Testis (tissue), 3 donors: ENCODE data around the gene MRPL21. TPM values are rescaled to one million over a fixed set of nuclear protein-coding genes. Genes with fewer than 3 reads are reported as not detected.
A peak's percentile ranks its signal among the peaks of the same experiment; 100 is the strongest.

Source experiments
- DNase-seq: peaks from one replicate; pipeline ENCODE4 v3.0.0-alpha.2; 2019
- H3K27ac ChIP-seq, 2 donors: fragments of 200-600 bp; sonication (generic); one replicate each; pipeline ENCODE4 v1.5.1; 2019
- H3K27me3 ChIP-seq: fragments of 200-600 bp; sonication (generic); one replicate; pipeline ENCODE4 v1.5.1; 2019
- H3K36me3 ChIP-seq: fragments of 200-600 bp; sonication (generic); one replicate; pipeline ENCODE4 v1.5.1; 2017; ENCODE audit warnings: low read depth; ENCODE audit errors: missing control alignments
- H3K4me1 ChIP-seq: fragments of 200-600 bp; sonication (generic); one replicate; pipeline ENCODE4 v1.5.1; 2019
- H3K4me3 ChIP-seq, 2 donors: fragments of 200-600 bp; sonication (generic); one replicate each; pipeline ENCODE4 v1.5.1; 2017 to 2019
- H3K9me3 ChIP-seq: fragments of 200-600 bp; sonication (generic); one replicate; pipeline ENCODE4 v1.5.1; 2017
- POLR2A ChIP-seq: fragments of 450-650 bp; IDR thresholded peaks from one replicate; pipeline ENCODE4 v1.6.1; 2017; ENCODE audit warnings: antibody characterized with exemption, mild to moderate bottlenecking, moderate library complexity
- WGBS, 2 donors: methylation state at CpG; one replicate each; pipeline ENCODE4 v1.1.5; 2018; 5-methylcytosine and 5-hydroxymethylcytosine counted together
- intact Hi-C: fragments of 100-400 bp; cut with DNase I; formaldehyde crosslinking; loops from one replicate; pipeline ENCODE4 v1.15.1; 2023; ENCODE audit warnings: low total_unique reads
- polyA plus RNA-seq: library from polyadenylated mRNA; stranded (reverse); fragments of 350-450 nt; fragmentation: Illumina TruSeq; extraction: RNeasy Lipid Tissue Mini Kit (QIAGEN cat#74804); gene quantifications from one replicate; pipeline ENCODE4 v1.2.3, GENCODE V29; 2014; ENCODE audit warnings: low read depth, low replicate concordance; ENCODE audit not compliant: insufficient read depth
- total RNA-seq, 2 donors: library from RNA; depleted of rRNA; stranded (reverse); fragments of >200 nt; gene quantifications; one replicate each; pipeline ENCODE4 v1.2.3, GENCODE V29; 2016
- TF ChIP-seq, protein P1 (sequence below), 3 experiments: fragments of 450-650 bp in 2 of 3; fragments of 200-600 bp in 1 of 3; sonication (generic) in 1 of 3; IDR thresholded peaks; one replicate each; pipeline ENCODE4 v1.5.1; 2016 to 2019; ENCODE audit warnings: antibody characterized with exemption in 3 of 3, mild to moderate bottlenecking in 2 of 3, moderate library complexity in 1 of 3

The MRPL21 gene
- total and polyA plus RNA-seq, 3 donors from 2014 or later, result 43.2 to 96.2 (median 45.0) TPM

DNA sequence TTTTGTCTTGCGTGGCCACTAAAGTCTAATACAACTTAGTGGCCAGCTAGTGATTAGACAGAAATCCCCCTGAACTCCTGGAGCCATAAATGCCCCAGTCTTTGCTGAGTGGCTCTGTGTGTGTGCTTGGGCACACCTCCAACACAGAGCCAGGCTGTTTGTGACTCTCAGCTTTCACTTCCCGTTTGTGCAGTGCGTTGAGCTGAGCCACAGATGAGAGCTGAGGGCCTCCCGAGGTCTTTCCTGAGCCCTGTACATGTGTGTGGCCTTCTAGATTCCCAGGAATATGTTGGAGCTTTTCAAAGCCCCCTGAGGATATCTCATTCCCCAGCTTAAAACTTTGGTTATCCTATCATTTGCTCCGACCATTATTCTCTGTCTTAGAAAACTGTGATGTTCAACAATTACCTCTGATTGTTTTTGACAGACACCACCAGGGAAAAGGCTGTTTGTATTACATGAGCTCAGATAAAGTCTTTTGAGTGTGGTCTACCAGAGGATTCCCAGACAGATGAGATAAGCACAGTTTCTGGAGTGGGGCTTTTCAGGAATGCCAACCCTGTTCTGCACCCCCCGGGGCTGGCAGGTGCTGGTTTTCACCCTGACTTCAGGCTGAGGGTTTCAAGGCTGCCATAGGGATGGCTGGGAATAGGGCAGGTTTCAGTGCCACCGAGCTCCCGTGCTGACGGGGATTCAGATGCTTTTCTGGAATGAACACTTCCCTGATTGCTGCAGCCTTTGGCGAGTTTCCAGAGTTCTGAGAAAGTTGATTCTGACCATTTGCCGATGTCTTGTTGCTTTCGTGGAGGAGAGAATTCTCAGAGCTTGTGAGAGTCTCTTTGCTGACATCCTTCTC lies 23.9 kb upstream of the MRPL21 start:
- Histone ChIP-seq H3K9me3 (no peaks in the 10 kb centered on the region), H3K36me3 (no peaks in the 10 kb centered on the region), H3K4me3 (no peak overlapping the region), H3K27me3 (no peaks in the 10 kb centered on the region), H3K4me1 (peaks cover 7% of the 10 kb centered on the region), H3K27ac (peak overlapping the region in 1 of 2 donors; percentile 45)
- peak; percentile 60 for DNase-seq
- TF ChIP-seq, protein P1, sequence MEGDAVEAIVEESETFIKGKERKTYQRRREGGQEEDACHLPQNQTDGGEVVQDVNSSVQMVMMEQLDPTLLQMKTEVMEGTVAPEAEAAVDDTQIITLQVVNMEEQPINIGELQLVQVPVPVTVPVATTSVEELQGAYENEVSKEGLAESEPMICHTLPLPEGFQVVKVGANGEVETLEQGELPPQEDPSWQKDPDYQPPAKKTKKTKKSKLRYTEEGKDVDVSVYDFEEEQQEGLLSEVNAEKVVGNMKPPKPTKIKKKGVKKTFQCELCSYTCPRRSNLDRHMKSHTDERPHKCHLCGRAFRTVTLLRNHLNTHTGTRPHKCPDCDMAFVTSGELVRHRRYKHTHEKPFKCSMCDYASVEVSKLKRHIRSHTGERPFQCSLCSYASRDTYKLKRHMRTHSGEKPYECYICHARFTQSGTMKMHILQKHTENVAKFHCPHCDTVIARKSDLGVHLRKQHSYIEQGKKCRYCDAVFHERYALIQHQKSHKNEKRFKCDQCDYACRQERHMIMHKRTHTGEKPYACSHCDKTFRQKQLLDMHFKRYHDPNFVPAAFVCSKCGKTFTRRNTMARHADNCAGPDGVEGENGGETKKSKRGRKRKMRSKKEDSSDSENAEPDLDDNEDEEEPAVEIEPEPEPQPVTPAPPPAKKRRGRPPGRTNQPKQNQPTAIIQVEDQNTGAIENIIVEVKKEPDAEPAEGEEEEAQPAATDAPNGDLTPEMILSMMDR (IDR thresholded peaks at IDR 0.05), result no peak
- TF ChIP-seq POLR2A, result no peak
- 53 to 57% methylated on average over 12 of the region's 12 CpGs for WGBS, 2 donors
- intact Hi-C loops, result no loop called here

DNA sequence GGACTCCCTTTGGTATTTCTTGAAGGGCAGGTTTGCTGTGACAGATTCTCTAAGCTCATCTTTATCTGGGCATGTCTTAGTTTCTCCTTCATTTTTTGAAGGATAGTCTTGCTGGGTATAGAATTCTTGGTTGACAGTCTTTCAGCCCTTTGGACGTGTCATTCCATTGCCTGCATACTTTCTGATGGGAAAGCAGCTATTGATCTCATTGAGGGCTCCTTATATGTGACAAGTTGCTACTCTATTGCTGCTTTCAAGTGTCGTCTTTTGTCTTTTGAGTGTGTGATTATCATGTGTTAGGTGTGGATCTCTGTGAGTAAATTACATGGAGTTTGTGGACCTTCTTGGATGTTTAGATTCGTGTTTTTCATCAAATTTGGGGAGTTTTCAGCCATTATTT lies 22.0 kb upstream of the MRPL21 start:
- TF ChIP-seq POLR2A, result no peak
- TF ChIP-seq, protein P1 (IDR thresholded peaks at IDR 0.05), result no peak
- no peaks in the 10 kb centered on the region for H3K9me3 ChIP-seq
- 93 to 97% methylated on average over 3 of the region's 3 CpGs for whole genome bisulfite sequencing, 2 donors
- H3K27ac ChIP-seq, result no peak overlapping the region
- H3K4me3 ChIP-seq, result no peak overlapping the region
- intact Hi-C loops, result no loop called here
- no peak for DNase-seq
- peaks cover 7% of the 10 kb centered on the region for H3K4me1 ChIP-seq
- H3K36me3 ChIP-seq, result no peaks in the 10 kb centered on the region
- no peaks in the 10 kb centered on the region for H3K27me3 ChIP-seq

DNA sequence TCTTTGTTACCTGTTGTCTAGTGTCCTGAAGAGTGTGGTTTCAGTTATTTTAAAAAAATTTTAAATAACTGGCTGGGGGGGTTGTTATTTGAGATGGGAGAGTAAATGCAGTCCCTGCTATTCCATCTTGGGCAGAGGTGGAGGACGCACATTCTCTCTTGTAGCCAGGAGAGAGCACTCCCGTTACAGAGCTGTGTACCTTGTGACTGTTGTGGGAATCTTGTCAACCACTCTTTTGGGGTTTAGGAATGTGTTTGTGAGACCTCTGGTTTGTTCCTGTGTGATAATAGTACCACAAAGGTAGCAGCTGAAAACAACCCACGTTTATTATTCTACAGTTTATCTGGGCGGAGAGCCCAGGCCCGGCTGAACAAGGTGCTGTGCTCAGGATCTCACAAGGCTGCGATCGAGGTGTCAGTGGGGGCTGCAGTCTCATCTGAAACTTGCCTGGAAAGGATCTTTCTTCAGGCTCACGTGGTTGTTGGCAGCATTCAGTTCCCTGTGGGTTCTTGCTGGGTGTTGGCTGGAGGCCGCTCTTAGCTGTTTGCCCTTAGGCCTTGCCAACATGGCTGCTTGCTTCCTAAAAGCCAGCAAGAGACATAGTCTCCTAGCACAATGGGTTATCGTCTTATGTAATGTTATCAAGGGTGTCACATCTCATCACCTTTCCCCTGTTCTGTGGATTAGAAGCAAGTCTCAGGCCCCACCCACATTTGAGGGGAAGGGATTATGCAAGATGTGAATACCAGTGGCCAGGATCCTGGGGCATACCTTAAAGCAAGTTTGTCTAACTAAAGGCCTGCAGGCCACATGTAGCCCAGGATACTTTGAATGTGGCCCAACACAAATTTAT lies 20.7 kb upstream of the MRPL21 start:
- 89 to 94% methylated on average over 9 to 10 of the region's 10 CpGs for WGBS, 2 donors
- intact Hi-C loops, result no loop called here
- no peak overlapping the region for H3K27ac ChIP-seq
- H3K4me1 ChIP-seq, result peaks cover 7% of the 10 kb centered on the region
- H3K9me3 ChIP-seq, result no peaks in the 10 kb centered on the region
- no peaks in the 10 kb centered on the region for H3K27me3 ChIP-seq
- no peak for DNase-seq
- H3K36me3 ChIP-seq, result no peaks in the 10 kb centered on the region
- no peak overlapping the region for H3K4me3 ChIP-seq
- no peak for TF ChIP-seq POLR2A
- TF ChIP-seq, protein P1 (IDR thresholded peaks at IDR 0.05), result no peak

DNA sequence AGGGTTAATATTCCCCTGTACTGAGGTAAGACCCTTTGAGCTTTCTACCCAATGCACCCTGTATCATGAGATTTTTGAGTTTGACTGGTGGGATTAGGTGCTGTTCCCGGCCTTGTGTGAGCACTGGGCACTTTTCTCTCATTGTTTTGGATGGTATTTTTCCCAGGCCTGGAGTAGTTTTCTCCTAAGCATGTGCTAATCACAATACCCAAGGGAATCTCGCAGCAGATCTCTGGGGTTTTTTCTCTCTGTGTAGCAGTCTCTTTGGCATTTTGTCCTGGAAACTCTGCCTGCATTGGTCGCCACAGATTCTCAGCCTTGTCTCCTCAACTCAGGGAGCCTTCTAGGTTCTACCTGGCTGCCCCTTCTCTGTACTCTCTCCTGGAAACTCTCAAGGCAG lies 20.0 kb upstream of the MRPL21 start:
- TF ChIP-seq POLR2A, result no peak
- TF ChIP-seq, protein P1 (IDR thresholded peaks at IDR 0.05), result no peak
- 88 to 95% methylated on average over 3 of the region's 3 CpGs for WGBS, 2 donors
- intact Hi-C loops, result no loop called here
- Histone ChIP-seq H3K27me3 (no peaks in the 10 kb centered on the region), H3K9me3 (no peaks in the 10 kb centered on the region), H3K4me1 (peaks cover 7% of the 10 kb centered on the region), H3K4me3 (no peak overlapping the region), H3K27ac (no peak overlapping the region), H3K36me3 (no peaks in the 10 kb centered on the region)
- no peak for DNase-seq
